ENCODE results near the gene MTF1.
"Not testable (repeated sequence)": the region's sequence is repeated elsewhere in the genome, so short reads cannot be mapped to it uniquely, and the experiment has no call there.

- not testable (repeated sequence) for TF ChIP-seq POLR2A (IDR thresholded peaks at IDR 0.05; ENCODE audit: low read length); GATA1 (IDR thresholded peaks at IDR 0.05; ENCODE audit: low read depth, low read length)
These were observed 47.2 kb upstream of the MTF1 start for GRCh38 chr1:37906591-37906990.

Data from erythroblast (primary cell).